Liver (tissue), 9 donors: Measurements from ENCODE around the gene EEFSEC. TPM values are rescaled to one million over a fixed set of nuclear protein-coding genes. Genes with fewer than 3 reads are reported as not detected.

Source experiments
- DNase-seq: peaks from one replicate; pipeline ENCODE4 v3.0.0-alpha.2; 2017; ENCODE audit warnings: low spot score
- H3K27ac ChIP-seq, 2 donors: one replicate each; pipeline ENCODE4 v1.7.0; 2013; ENCODE audit warnings: inconsistent platforms in 2 of 2, low read length in 2 of 2, control low read depth in 1 of 2, low read depth in 1 of 2, mild to moderate bottlenecking in 1 of 2
- H3K27me3 ChIP-seq, 4 donors: one replicate each; pipeline versions ENCODE4 v1.6.1 to v1.7.0; 2013; ENCODE audit warnings: low read length in 3 of 4, inconsistent platforms in 1 of 4, mild to moderate bottlenecking in 1 of 4, moderate library complexity in 1 of 4; ENCODE audit not compliant: control insufficient read depth in 4 of 4, insufficient read depth in 4 of 4
- H3K36me3 ChIP-seq, 4 donors: one replicate each; pipeline versions ENCODE4 v1.6.1 to v1.7.0; 2013; ENCODE audit warnings: low read length in 3 of 4, mild to moderate bottlenecking in 3 of 4, low read depth in 1 of 4, moderate library complexity in 1 of 4; ENCODE audit not compliant: control insufficient read depth in 4 of 4, insufficient read depth in 3 of 4
- H3K4me1 ChIP-seq, 4 donors: one replicate each; pipeline versions ENCODE4 v1.6.1 to v1.7.0; 2013; ENCODE audit warnings: low read length in 3 of 4, mild to moderate bottlenecking in 3 of 4, moderate library complexity in 1 of 4; ENCODE audit not compliant: control insufficient read depth in 4 of 4, insufficient read depth in 4 of 4
- H3K4me3 ChIP-seq, 3 donors: one replicate each; pipeline versions ENCODE4 v1.6.1 to v1.7.0; 2013; ENCODE audit warnings: low read length in 3 of 3, control low read depth in 1 of 3, low read depth in 1 of 3, mild to moderate bottlenecking in 1 of 3
- H3K9ac ChIP-seq, 2 donors: one replicate each; pipeline ENCODE4 v1.7.0; 2013; ENCODE audit warnings: low read length in 2 of 2, mild to moderate bottlenecking in 2 of 2, moderate library complexity in 2 of 2, control low read depth in 1 of 2, low read depth in 1 of 2
- H3K9me3 ChIP-seq, 4 donors: one replicate each; pipeline versions ENCODE4 v1.6.1 to v1.7.0; 2013; ENCODE audit warnings: low read length in 3 of 4; ENCODE audit not compliant: control insufficient read depth in 4 of 4
- ATF3 ChIP-seq: IDR thresholded peaks from 2 replicates; pipeline ENCODE4 v1.6.1; 2016; ENCODE audit warnings: antibody characterized with exemption
- CTCF ChIP-seq: fragments of 150-350 bp; IDR thresholded peaks from 2 replicates; pipeline ENCODE4 v1.5.1; 2017; ENCODE audit warnings: improper control_type of control experiment, low read depth, low read length; ENCODE audit not compliant: missing input control
- FOXA1 ChIP-seq: IDR thresholded peaks from 2 replicates; pipeline ENCODE4 v1.6.1; 2016; ENCODE audit warnings: antibody characterized with exemption
- FOXA2 ChIP-seq: IDR thresholded peaks from 2 replicates; pipeline ENCODE4 v1.6.1; 2016; ENCODE audit warnings: antibody characterized with exemption
- GABPA ChIP-seq, 2 donors: IDR thresholded peaks in 1 of 2; conservative IDR thresholded peaks in 1 of 2; 2 replicates each; pipeline ENCODE4 v1.6.1; 2016; ENCODE audit warnings: antibody characterized with exemption in 2 of 2, mild to moderate bottlenecking in 1 of 2, moderate library complexity in 1 of 2
- HNF4A ChIP-seq, 2 donors: conservative IDR thresholded peaks; 2 replicates each; pipeline ENCODE4 v1.6.1; 2016; ENCODE audit warnings: antibody characterized with exemption in 2 of 2, mild to moderate bottlenecking in 2 of 2
- HNF4G ChIP-seq: IDR thresholded peaks from 2 replicates; pipeline ENCODE4 v1.6.1; 2016; ENCODE audit warnings: antibody characterized with exemption
- JUND ChIP-seq, 2 donors: IDR thresholded peaks; 2 replicates each; pipeline ENCODE4 v1.6.1; 2016; ENCODE audit warnings: antibody characterized with exemption in 2 of 2
- NR2F2 ChIP-seq: IDR thresholded peaks from 2 replicates; pipeline ENCODE4 v1.6.1; 2016; ENCODE audit warnings: antibody characterized with exemption
- RAD21 ChIP-seq, 2 donors: IDR thresholded peaks; 2 replicates each; pipeline ENCODE4 v1.6.1; 2016; ENCODE audit warnings: antibody characterized with exemption in 2 of 2, mild to moderate bottlenecking in 2 of 2
- RXRA ChIP-seq, 2 donors: IDR thresholded peaks; 2 replicates each; pipeline ENCODE4 v1.6.1; 2017 to 2018; ENCODE audit warnings: antibody characterized with exemption in 2 of 2, mild to moderate bottlenecking in 1 of 2
- SP1 ChIP-seq: IDR thresholded peaks from 2 replicates; pipeline ENCODE4 v1.6.1; 2018; ENCODE audit warnings: antibody characterized with exemption, mild to moderate bottlenecking
- TAF1 ChIP-seq: conservative IDR thresholded peaks from 2 replicates; pipeline ENCODE4 v1.6.1; 2016; ENCODE audit warnings: antibody characterized with exemption, mild to moderate bottlenecking
- YY1 ChIP-seq: IDR thresholded peaks from 2 replicates; pipeline ENCODE4 v1.6.1; 2016; ENCODE audit warnings: antibody characterized with exemption, mild to moderate bottlenecking
- ZBTB33 ChIP-seq: IDR thresholded peaks from 2 replicates; pipeline ENCODE4 v1.6.1; 2016; ENCODE audit warnings: antibody characterized with exemption
- WGBS: extraction: QIAGEN DNeasy Blood & Tissue Kit; methylation state at CpG from one replicate; pipeline ENCODE4 v1.1.7; 2013; 5-methylcytosine and 5-hydroxymethylcytosine counted together
- polyA plus RNA-seq, 2 donors: library from polyadenylated mRNA; stranded (reverse) in 1 of 2; unstranded in 1 of 2; fragments of 200-250 nt in 1 of 2; fragments of >200 nt in 1 of 2; fragmentation: Nextera tagmentation in 1 of 2; extraction: Ambion mirVana in 1 of 2; gene quantifications; one replicate each; pipeline versions ENCODE4 v1.2.1 to v1.2.3, GENCODE V29; 2013 to 2015
- total RNA-seq, 2 donors: library from RNA; depleted of rRNA; stranded (reverse); fragments of >200 nt; gene quantifications; one replicate each; pipeline ENCODE4 v1.2.3, GENCODE V29; 2014
- TF ChIP-seq, protein P1 (sequence below): IDR thresholded peaks from 2 replicates; pipeline ENCODE4 v1.6.1; 2016; ENCODE audit warnings: antibody characterized with exemption, mild to moderate bottlenecking
- TF ChIP-seq, protein P2 (sequence below): IDR thresholded peaks from 2 replicates; pipeline ENCODE4 v1.6.1; 2016; ENCODE audit warnings: antibody characterized with exemption
- donor health status: healthy.
- donor health status: healthy.
- donor health status: healthy.
- donor health status: healthy.
- donor health status: healthy.

Gene EEFSEC
- total and polyA plus RNA-seq, 4 donors: 8.4 to 13.1 (median 10.7) TPM

DNA sequence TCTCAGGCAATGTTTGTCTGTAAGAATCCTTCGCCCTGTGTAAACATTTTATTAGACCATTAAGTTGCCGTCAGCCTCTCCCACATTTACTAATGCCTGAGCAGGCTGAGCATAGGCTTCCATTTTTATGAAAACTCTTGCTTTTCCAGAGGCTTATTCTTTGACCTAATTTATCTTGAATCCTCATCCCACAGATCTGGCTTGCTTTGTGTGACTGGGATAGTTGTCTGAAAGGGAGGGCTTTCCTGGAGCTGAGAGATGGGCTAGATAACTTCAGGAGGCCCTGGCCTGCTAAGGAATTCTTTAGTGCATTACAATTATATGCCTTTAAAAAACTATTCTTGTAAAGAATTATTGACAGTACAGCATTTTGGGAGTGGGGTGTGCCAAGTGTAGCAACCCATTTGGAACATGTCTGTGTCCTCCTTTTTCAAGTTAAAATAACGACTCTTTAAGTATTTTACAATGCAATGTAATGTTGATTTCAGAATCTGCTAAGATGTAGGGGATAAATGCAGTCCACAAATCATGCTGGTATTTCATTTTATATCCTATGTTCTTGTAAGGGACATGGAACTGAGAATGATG is 52.4 kb downstream of the EEFSEC start:
- 91% methylated on average over 3 of the region's 3 CpGs for WGBS

More for the DNA sequence above, 52.4 kb downstream of the EEFSEC start:
- Histone ChIP-seq H3K4me1 (no peaks in the 10 kb centered on the region), H3K36me3 (no peaks in the 10 kb centered on the region), H3K9ac (no peak overlapping the region), H3K27me3 (no peaks in the 10 kb centered on the region), H3K9me3 (no peaks in the 10 kb centered on the region), H3K27ac (no peak overlapping the region), H3K4me3 (no peak overlapping the region)
- no peak for TF ChIP-seq SP1
- TF ChIP-seq FOXA2: no peak
- TF ChIP-seq JUND (IDR thresholded peaks at IDR 0.05): no peak
- no peak for TF ChIP-seq HNF4A (conservative IDR thresholded peaks at IDR 0.05)
- TF ChIP-seq GABPA (IDR thresholded peaks at IDR 0.05 in 1 of 2, conservative IDR thresholded peaks at IDR 0.05 in 1 of 2): no peak
- TF ChIP-seq RXRA (IDR thresholded peaks at IDR 0.05): no peak
- no peak for TF ChIP-seq FOXA1
- TF ChIP-seq, protein P1, sequence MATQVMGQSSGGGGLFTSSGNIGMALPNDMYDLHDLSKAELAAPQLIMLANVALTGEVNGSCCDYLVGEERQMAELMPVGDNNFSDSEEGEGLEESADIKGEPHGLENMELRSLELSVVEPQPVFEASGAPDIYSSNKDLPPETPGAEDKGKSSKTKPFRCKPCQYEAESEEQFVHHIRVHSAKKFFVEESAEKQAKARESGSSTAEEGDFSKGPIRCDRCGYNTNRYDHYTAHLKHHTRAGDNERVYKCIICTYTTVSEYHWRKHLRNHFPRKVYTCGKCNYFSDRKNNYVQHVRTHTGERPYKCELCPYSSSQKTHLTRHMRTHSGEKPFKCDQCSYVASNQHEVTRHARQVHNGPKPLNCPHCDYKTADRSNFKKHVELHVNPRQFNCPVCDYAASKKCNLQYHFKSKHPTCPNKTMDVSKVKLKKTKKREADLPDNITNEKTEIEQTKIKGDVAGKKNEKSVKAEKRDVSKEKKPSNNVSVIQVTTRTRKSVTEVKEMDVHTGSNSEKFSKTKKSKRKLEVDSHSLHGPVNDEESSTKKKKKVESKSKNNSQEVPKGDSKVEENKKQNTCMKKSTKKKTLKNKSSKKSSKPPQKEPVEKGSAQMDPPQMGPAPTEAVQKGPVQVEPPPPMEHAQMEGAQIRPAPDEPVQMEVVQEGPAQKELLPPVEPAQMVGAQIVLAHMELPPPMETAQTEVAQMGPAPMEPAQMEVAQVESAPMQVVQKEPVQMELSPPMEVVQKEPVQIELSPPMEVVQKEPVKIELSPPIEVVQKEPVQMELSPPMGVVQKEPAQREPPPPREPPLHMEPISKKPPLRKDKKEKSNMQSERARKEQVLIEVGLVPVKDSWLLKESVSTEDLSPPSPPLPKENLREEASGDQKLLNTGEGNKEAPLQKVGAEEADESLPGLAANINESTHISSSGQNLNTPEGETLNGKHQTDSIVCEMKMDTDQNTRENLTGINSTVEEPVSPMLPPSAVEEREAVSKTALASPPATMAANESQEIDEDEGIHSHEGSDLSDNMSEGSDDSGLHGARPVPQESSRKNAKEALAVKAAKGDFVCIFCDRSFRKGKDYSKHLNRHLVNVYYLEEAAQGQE: no peak
- TF ChIP-seq ATF3: no peak
- TF ChIP-seq RAD21 (IDR thresholded peaks at IDR 0.05): no peak
- TF ChIP-seq CTCF: no peak
- TF ChIP-seq, protein P2, sequence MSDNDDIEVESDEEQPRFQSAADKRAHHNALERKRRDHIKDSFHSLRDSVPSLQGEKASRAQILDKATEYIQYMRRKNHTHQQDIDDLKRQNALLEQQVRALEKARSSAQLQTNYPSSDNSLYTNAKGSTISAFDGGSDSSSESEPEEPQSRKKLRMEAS: no peak
- TF ChIP-seq ZBTB33: no peak
- TF ChIP-seq TAF1: no peak
- TF ChIP-seq NR2F2: no peak
- TF ChIP-seq HNF4G: no peak
- TF ChIP-seq YY1: no peak
- no peak for DNase-seq
